ENCODE data around the gene NAB2.

- TF ChIP-seq CTCF (optimal IDR thresholded peaks at IDR 0.05 in 1 of 3, IDR thresholded peaks at IDR 0.05 in 1 of 3, conservative IDR thresholded peaks at IDR 0.05 in 1 of 3; ENCODE audit: extremely low read depth in 1 of 3, insufficient read depth in 2 of 3, low read length in 3 of 3) (no peak), EZH2 (IDR thresholded peaks at IDR 0.05; ENCODE audit: low read length) (no peak)
Measured at GRCh38 chr12:57133013-57133569, 44.2 kb downstream of the NAB2 start.

Measured in keratinocyte (primary cell).